ENCODE results near the gene UBE2K.
A peak's percentile ranks its signal among the peaks of the same experiment; 100 is the strongest.
"Not testable (repeated sequence)": the region's sequence is repeated elsewhere in the genome, so short reads cannot be mapped to it uniquely, and the experiment has no call there.

UBE2K gene

DNA sequence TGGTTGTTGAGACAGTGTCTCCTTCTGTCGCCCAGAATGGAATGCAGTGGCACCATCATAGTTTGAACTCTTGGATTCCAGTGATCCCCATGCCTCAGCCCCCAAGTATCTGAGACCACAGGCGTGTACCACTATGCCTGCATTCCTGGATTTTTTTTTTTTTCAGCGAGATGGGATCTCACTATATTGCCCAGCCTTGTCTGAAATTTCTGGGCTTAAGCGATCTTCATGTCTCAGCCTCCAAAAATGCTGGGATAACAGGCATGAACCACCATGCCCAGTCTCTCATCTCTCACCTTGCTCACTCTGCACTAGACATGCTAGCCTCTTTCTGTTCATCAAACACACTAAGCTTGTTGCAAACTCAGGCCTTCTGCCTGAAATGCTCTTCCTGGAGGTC lies 104.1 kb downstream of the UBE2K start:
- Histone ChIP-seq H3K9me3 (ENCODE audit: control insufficient read depth, insufficient read depth, low read depth, low read length) (no peaks in the 10 kb centered on the region), H3K27ac (ENCODE audit: extremely low read depth, low read depth, low read length) (no peak overlapping the region), H3K4me3 (ENCODE audit: low read depth, low read length) (no peak overlapping the region), H3K4me1 (ENCODE audit: control insufficient read depth, insufficient read depth, low read length) (no peaks in the 10 kb centered on the region), H3K36me3 (ENCODE audit: control insufficient read depth in 2 of 2, insufficient read depth in 1 of 2, low read length in 2 of 2) (no peaks in the 10 kb centered on the region)
- TF ChIP-seq ZNF121 (tag by site-specific recombination; IDR thresholded peaks at IDR 0.05) (0 out of 2 replicates have a peak, but pooled peaks have one; percentile 12), ZNF701 (tag by site-specific recombination; IDR thresholded peaks at IDR 0.05) (no peak)
- TF ChIP-seq, protein P1, sequence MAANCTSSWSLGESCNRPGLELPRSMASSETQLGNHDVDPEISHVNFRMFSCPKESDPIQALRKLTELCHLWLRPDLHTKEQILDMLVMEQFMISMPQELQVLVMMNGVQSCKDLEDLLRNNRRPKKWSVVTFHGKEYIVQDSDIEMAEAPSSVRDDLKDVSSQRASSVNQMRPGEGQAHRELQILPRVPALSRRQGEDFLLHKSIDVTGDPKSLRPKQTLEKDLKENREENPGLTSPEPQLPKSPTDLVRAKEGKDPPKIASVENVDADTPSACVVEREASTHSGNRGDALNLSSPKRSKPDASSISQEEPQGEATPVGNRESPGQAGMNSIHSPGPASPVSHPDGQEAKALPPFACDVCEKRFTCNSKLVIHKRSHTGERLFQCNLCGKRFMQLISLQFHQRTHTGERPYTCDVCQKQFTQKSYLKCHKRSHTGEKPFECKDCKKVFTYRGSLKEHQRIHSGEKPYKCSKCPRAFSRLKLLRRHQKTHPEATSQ (tag by site-specific recombination; IDR thresholded peaks at IDR 0.05), result no peak
- ChIA-PET POLR2A (no interaction called here), CTCF (no interaction called here)

DNA sequence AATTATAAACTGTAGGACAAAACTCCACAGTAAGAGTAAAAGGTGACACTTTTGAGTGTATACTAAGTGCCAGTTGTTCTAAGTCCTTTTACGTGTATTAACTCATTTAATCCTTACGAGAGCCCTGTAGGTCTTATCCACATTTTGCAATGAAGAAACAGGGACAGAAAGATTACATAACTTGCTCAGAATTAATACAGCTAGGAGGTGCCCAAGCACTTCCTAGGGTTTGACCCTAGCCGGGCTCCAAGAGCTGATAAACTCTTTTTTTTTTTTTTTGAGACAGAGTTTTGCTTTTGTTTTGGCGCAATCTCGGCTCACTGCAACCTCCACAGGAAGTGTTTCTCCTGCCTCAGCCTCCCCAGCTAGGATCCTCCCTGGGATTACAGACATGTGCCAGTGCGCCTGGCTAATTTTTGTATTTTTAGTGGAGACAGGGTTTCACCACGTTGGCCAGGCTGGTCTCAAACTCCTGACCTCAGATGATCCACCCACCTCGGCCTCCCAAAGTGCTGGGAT lies 110.4 kb downstream of the UBE2K start:
- Histone ChIP-seq H3K4me3 (ENCODE audit: low read depth, low read length) (no peak overlapping the region), H3K36me3 (ENCODE audit: control insufficient read depth in 2 of 2, insufficient read depth in 1 of 2, low read length in 2 of 2) (no peaks in the 10 kb centered on the region), H3K27ac (ENCODE audit: extremely low read depth, low read depth, low read length) (no peak overlapping the region), H3K9me3 (ENCODE audit: control insufficient read depth, insufficient read depth, low read depth, low read length) (no peaks in the 10 kb centered on the region), H3K4me1 (ENCODE audit: control insufficient read depth, insufficient read depth, low read length) (no peaks in the 10 kb centered on the region)
- ChIA-PET CTCF (no interaction called here), POLR2A (interaction anchor here (0.7 kb wide), 1 partner anchor 22 kb away, joined by 6 read pairs; no protein-coding TSS in a partner anchor)
- TF ChIP-seq ZIC2 (tag by site-specific recombination; IDR thresholded peaks at IDR 0.05) (no peak), ZNF664 (tag by site-specific recombination; IDR thresholded peaks at IDR 0.05) (peak; percentile 33; the same call in 1 of the 2 replicates)
- TF ChIP-seq, protein P2, sequence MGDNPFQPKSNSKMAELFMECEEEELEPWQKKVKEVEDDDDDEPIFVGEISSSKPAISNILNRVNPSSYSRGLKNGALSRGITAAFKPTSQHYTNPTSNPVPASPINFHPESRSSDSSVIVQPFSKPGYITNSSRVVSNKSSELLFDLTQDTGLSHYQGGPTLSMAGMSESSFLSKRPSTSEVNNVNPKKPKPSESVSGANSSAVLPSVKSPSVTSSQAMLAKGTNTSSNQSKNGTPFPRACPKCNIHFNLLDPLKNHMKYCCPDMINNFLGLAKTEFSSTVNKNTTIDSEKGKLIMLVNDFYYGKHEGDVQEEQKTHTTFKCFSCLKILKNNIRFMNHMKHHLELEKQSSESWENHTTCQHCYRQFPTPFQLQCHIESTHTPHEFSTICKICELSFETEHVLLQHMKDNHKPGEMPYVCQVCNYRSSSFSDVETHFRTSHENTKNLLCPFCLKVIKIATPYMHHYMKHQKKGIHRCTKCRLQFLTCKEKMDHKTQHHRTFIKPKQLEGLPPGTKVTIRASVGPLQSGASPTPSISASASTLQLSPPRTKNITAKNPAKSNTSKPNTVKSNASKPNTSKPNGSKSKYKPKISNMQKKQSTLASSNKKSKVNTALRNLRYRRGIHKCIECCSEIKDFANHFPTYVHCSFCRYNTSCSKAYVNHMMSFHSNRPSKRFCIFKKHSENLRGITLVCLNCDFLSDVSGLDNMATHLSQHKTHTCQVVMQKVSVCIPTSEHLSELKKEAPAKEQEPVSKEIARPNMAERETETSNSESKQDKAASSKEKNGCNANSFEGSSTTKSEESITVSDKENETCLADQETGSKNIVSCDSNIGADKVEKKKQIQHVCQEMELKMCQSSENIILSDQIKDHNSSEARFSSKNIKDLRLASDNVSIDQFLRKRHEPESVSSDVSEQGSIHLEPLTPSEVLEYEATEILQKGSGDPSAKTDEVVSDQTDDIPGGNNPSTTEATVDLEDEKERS (tag by site-specific recombination; IDR thresholded peaks at IDR 0.05), result no peak

DNA sequence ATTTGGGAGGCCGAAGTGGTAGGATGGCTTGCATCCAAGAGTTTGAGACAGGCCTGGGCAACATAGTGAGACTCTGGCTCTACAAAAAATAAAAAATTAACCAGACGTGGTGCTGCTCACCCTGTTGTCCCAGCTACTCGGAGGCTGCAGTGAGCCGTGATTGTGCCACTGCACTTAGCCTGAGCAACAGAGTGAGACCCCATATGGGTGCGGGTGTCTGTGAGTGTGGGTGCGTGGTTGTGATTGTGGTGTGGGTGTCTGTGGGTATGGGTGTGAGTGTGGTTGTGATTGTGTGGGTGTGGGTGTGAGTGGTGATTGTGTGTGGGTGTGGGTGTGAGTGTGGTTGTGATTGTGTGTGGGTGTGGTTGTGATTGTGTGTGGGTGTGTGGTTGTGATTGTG lies 114.6 kb downstream of the UBE2K start:
- Histone ChIP-seq H3K27ac (ENCODE audit: extremely low read depth, low read depth, low read length) (no peak overlapping the region), H3K4me1 (ENCODE audit: control insufficient read depth, insufficient read depth, low read length) (no peaks in the 10 kb centered on the region), H3K4me3 (ENCODE audit: low read depth, low read length) (no peak overlapping the region), H3K36me3 (ENCODE audit: control insufficient read depth in 2 of 2, insufficient read depth in 1 of 2, low read length in 2 of 2) (no peaks in the 10 kb centered on the region), H3K9me3 (ENCODE audit: control insufficient read depth, insufficient read depth, low read depth, low read length) (no peaks in the 10 kb centered on the region)
- TF ChIP-seq EGR2 (tag by site-specific recombination; IDR thresholded peaks at IDR 0.05; ENCODE audit: low read depth), result peak; percentile 68; the same call in 1 of the 2 replicates
- TF ChIP-seq, protein P3, sequence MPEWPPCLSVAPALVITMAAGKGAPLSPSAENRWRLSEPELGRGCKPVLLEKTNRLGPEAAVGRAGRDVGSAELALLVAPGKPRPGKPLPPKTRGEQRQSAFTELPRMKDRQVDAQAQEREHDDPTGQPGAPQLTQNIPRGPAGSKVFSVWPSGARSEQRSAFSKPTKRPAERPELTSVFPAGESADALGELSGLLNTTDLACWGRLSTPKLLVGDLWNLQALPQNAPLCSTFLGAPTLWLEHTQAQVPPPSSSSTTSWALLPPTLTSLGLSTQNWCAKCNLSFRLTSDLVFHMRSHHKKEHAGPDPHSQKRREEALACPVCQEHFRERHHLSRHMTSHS (tag by site-specific recombination; IDR thresholded peaks at IDR 0.05), result no peak
- no peak for TF ChIP-seq ZNF394 (tag by site-specific recombination; IDR thresholded peaks at IDR 0.05; ENCODE audit: borderline replicate concordance)
- TF ChIP-seq ZFHX2 (tag by site-specific recombination; conservative IDR thresholded peaks at IDR 0.05), result peak; percentile 73
- TF ChIP-seq ZNF514 (tag by site-specific recombination; IDR thresholded peaks at IDR 0.05), result no peak
- no peak for TF ChIP-seq ZSCAN23 (tag by site-specific recombination; IDR thresholded peaks at IDR 0.05)
- POLR2A ChIA-PET, result no interaction called here
- CTCF ChIA-PET, result interaction anchor here (0.8 kb wide), 1 partner anchor 343 kb away, joined by 3 read pairs; no protein-coding TSS in a partner anchor

DNA sequence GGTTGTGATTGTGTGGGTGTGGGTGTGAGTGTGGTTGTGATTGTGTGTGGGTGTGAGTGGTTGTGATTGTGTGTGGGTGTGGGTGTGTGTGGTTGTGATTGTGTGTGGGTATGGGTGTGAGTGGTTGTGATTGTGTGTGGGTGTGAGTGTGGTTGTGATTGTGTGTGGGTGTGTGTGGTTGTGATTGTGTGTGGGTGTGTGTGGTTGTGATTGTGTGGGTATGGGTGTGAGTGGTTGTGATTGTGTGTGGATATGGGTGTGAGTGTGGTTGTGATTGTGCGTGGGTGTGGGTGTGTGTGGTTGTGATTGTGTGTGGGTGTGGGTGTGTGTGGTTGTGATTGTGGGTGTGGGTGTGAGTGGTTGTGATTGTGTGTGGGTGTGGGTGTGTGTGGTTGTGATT lies 115.1 kb downstream of the UBE2K start:
- CTCF ChIA-PET; POLR2A ChIA-PET; H3K9me3 ChIP-seq (ENCODE audit: control insufficient read depth, insufficient read depth, low read depth, low read length); H3K4me1 ChIP-seq (ENCODE audit: control insufficient read depth, insufficient read depth, low read length); H3K27ac ChIP-seq (ENCODE audit: extremely low read depth, low read depth, low read length); H3K4me3 ChIP-seq (ENCODE audit: low read depth, low read length); H3K36me3 ChIP-seq (ENCODE audit: control insufficient read depth in 2 of 2, insufficient read depth in 1 of 2, low read length in 2 of 2): not testable (repeated sequence)

DNA sequence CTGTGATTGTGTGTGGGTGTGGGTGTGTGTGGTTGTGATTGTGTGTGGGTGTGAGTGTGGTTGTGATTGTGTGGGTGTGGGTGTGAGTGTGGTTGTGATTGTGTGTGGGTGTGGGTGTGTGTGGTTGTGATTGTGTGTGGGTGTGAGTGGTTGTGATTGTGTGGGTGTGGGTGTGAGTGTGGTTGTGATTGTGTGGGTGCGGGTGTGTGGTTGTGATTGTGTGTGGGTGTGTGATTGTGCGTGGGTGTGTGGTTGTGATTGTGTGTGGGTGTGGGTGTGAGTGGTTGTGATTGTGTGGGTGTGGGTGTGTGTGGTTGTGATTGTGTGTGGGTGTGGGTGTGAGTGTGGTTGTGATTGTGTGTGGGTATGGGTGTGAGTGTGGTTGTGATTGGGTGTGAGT lies 115.8 kb downstream of the UBE2K start:
- CTCF ChIA-PET; POLR2A ChIA-PET; H3K9me3 ChIP-seq (ENCODE audit: control insufficient read depth, insufficient read depth, low read depth, low read length); H3K4me3 ChIP-seq (ENCODE audit: low read depth, low read length); H3K4me1 ChIP-seq (ENCODE audit: control insufficient read depth, insufficient read depth, low read length); H3K36me3 ChIP-seq (ENCODE audit: control insufficient read depth in 2 of 2, insufficient read depth in 1 of 2, low read length in 2 of 2); H3K27ac ChIP-seq (ENCODE audit: extremely low read depth, low read depth, low read length): not testable (repeated sequence)

All from HEK293 (cell line).